Mucosa of rectum (tissue), 2 donors: ENCODE data around the gene GREB1.
"Not testable (repeated sequence)": the region's sequence is repeated elsewhere in the genome, so short reads cannot be mapped to it uniquely, and the experiment has no call there.

ENCODE experiments used
- H3K27ac ChIP-seq, 2 donors: one replicate each; pipeline ENCODE4 v1.7.0; 2013; ENCODE audit warnings: inconsistent platforms in 2 of 2, low read depth in 2 of 2, low read length in 2 of 2
- H3K27me3 ChIP-seq, 2 donors: one replicate each; pipeline ENCODE4 v1.7.0; 2013; ENCODE audit warnings: low read length in 2 of 2; ENCODE audit not compliant: control insufficient read depth in 2 of 2, insufficient read depth in 2 of 2
- H3K36me3 ChIP-seq, 2 donors: one replicate each; pipeline ENCODE4 v1.7.0; 2013; ENCODE audit warnings: low read length in 2 of 2; ENCODE audit not compliant: control insufficient read depth in 2 of 2, insufficient read depth in 2 of 2
- H3K4me1 ChIP-seq, 2 donors: one replicate each; pipeline ENCODE4 v1.7.0; 2013; ENCODE audit warnings: low read length in 2 of 2, mild to moderate bottlenecking in 1 of 2; ENCODE audit not compliant: control insufficient read depth in 2 of 2, insufficient read depth in 2 of 2
- H3K4me3 ChIP-seq, 2 donors: one replicate each; pipeline ENCODE4 v1.7.0; 2013; ENCODE audit warnings: low read length in 2 of 2
- H3K9ac ChIP-seq, 2 donors: one replicate each; pipeline ENCODE4 v1.7.0; 2013; ENCODE audit warnings: low read length in 2 of 2, low read depth in 1 of 2, mild to moderate bottlenecking in 1 of 2
- H3K9me3 ChIP-seq, 2 donors: one replicate each; pipeline ENCODE4 v1.7.0; 2013; ENCODE audit warnings: low read length in 2 of 2; ENCODE audit not compliant: control insufficient read depth in 2 of 2
- donor health status: healthy.
- donor health status: Normal muscosa, but diverticular disease.

GREB1 gene

DNA sequence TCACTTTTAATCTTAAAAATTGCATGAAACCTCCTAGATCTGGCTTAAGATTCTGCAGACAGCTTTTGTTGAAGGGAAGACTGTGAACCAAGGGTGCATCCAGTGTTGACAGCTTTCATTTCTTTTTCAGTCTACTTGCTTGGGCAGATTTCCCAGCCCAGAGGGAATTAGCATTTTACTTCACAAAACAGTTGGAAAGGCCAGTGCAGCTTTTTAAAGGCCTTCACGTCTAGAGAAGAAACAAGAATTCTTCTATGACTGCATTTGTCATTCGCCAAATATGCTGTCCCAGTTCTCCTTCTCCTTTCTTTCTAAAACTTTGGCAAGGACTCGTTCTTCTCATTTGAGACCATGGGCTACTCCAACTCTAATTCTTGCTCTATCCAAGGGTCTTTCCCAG is 118.7 kb downstream of the GREB1 start:
- H3K4me3 ChIP-seq, result no peak overlapping the region
- H3K27ac ChIP-seq, result no peak overlapping the region
- H3K27me3 ChIP-seq, result no peaks in the 10 kb centered on the region
- H3K36me3 ChIP-seq, result no peaks in the 10 kb centered on the region
- H3K9me3 ChIP-seq, result no peaks in the 10 kb centered on the region
- H3K4me1 ChIP-seq, result no peaks in the 10 kb centered on the region
- no peak overlapping the region for H3K9ac ChIP-seq

DNA sequence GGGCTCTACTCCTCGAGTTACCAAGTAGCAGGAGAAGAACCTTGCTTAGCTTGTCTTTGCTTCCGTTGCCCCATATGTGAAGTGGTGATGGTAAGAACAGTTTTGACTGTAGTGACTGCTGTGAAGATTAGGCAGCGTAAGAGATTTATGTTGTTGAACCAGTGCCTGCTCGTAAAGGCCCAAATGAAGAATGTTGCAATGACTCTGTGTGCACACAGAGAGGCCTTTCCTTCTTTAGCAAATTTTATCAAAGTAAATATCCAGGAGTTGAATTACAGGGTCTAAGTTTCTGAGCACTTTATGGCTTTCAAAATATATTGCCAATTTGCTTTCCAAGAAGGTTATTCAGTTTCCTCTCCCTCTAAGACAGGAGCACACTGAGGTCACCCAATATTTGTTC is 121.7 kb downstream of the GREB1 start:
- no peak overlapping the region for H3K27ac ChIP-seq

DNA sequence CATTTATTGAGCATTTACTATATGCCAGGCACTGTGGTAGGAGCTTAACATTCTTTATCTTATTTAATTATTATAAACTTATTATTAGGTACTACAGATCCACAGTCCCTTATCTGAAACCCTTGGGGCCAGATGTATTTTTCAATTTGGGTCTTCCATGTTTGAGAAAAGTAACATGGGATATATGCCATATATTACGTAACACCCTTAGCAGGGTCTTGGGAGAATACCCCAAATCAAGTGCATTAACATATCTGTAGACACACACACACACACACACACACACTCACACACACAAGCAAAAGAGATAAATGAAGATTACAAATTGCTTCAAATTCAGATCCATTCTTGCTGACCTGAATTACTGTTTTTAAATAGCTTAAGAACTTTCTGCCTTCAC is 122.4 kb downstream of the GREB1 start:
- H3K4me1 ChIP-seq, result no peaks in the 10 kb centered on the region
- H3K36me3 ChIP-seq, result no peaks in the 10 kb centered on the region
- no peak overlapping the region for H3K27ac ChIP-seq
- no peak overlapping the region for H3K9ac ChIP-seq
- no peaks in the 10 kb centered on the region for H3K9me3 ChIP-seq
- H3K4me3 ChIP-seq, result no peak overlapping the region
- H3K27me3 ChIP-seq, result no peaks in the 10 kb centered on the region

More for the DNA sequence above, 121.7 kb downstream of the GREB1 start:
- H3K4me1 ChIP-seq, result no peaks in the 10 kb centered on the region
- H3K4me3 ChIP-seq, result no peak overlapping the region
- no peaks in the 10 kb centered on the region for H3K27me3 ChIP-seq
- H3K36me3 ChIP-seq, result no peaks in the 10 kb centered on the region
- no peak overlapping the region for H3K9ac ChIP-seq
- H3K9me3 ChIP-seq, result no peaks in the 10 kb centered on the region

DNA sequence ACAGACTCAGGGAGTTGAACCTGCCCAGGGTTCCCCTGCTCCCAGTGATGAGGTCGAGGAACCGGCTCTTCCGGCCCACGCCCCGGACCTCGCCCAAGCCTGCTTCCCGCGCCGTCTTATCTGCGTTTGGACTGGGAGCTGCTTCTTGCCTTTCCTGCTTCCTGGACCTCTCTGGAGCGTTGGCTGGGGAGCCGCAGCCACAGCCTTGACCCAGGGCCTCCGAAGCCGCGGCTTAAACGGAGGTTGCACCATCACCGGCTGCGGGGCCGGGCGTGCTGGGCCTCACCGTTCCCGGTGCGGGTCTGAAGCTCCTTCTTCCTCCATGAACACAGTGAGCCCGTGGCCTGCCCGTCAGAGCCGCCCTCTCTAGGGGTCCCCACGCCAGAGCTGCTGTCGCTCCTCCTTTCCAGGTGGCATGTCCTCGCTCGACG is 122.8 kb downstream of the GREB1 start:
- Histone ChIP-seq H3K27me3 (no peaks in the 10 kb centered on the region), H3K4me3 (no peak overlapping the region), H3K9ac (no peak overlapping the region), H3K9me3 (no peaks in the 10 kb centered on the region), H3K27ac (no peak overlapping the region), H3K36me3 (no peaks in the 10 kb centered on the region), H3K4me1 (no peaks in the 10 kb centered on the region)

DNA sequence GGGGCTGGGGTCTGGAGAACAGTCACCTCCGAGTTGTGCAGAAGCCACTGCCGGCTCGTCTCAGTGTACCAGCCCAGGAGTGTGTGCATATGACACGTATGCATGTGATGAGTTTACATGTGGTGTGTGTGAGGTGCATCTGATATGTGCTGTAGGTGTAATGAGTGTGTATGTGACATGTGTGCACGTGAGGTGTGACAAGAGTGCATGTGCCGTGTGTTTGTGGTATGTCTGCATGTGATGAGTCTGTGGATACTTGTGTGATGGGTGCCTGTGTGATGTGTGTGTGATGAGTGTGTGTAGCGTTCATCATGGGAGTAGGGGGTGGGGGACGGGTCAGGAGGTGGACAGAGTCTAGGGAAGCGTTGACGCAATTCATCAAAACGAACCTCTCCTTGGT is 123.3 kb downstream of the GREB1 start:
- Histone ChIP-seq H3K4me1 (no peaks in the 10 kb centered on the region), H3K4me3 (no peak overlapping the region), H3K27ac (no peak overlapping the region), H3K27me3 (no peaks in the 10 kb centered on the region), H3K9ac (no peak overlapping the region), H3K36me3 (no peaks in the 10 kb centered on the region), H3K9me3 (no peaks in the 10 kb centered on the region)

DNA sequence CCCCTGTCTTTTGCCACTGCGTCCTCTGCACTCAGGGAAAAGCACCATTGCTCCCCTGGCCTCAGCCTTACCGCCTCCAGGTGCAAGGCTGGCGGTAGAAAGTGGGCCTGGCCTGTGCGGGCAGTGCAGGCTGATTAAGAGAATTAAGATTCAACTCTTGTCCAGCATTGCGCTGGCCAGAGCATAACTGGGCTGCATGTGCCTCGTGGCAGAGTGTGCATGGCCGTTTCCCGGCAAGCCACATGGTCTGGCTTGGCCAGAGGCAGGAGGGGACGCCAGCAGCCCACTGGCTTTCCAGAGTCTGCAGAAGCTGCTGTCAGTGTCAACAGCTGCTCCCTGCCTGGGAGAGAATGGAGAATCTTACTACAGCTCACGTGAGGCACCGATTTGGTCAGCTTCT is 123.8 kb downstream of the GREB1 start:
- H3K9me3 ChIP-seq, result no peaks in the 10 kb centered on the region
- H3K9ac ChIP-seq, result no peak overlapping the region
- no peaks in the 10 kb centered on the region for H3K27me3 ChIP-seq
- no peaks in the 10 kb centered on the region for H3K36me3 ChIP-seq
- no peaks in the 10 kb centered on the region for H3K4me1 ChIP-seq
- no peak overlapping the region for H3K27ac ChIP-seq
- no peak overlapping the region for H3K4me3 ChIP-seq

DNA sequence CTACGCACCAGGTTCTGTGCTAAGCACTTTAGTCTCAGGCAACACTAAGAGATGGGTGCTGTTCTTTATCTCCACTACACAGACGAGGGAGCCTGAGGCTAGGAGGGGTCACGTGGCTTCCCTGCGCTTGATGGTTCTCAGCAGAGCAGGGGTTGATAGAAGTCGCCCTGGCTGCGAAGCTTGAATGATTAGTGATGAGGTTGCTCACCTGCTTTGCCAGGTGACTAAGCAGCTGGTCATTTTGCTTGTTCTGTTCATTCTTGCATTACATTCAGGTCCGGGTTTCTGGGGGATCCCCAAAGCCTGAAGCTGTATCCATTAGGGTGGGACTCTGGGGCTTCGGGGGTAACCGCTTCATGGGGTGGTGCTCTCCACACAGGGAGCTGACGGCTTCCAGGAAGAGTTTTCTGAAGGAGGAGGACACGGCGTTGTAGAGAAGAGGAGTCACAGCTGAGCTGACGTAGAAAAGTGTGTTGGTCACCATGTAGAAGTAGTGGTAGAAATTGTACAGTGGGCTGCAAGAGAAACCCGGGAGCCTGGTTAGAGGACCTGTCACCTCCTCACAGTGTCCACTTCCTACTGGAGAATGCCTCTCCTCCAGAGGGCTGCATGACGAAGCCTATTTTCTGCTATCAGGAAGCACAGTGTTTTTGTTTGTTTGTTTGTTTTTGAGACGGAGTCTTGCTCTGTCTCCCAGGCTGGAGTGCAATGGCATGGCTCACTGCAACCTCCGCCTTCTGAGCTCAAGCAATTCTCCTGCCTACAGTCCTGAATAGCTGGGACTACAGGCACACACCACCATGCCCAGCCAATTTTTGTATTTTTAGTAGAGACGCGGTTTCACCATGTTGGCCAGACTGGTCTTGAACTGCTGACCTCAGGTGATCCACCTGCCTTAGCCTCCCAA is 124.6 kb downstream of the GREB1 start:
- Histone ChIP-seq H3K9me3 (no peaks in the 10 kb centered on the region), H3K27me3 (no peaks in the 10 kb centered on the region), H3K27ac (no peak overlapping the region), H3K36me3 (no peaks in the 10 kb centered on the region), H3K4me3 (no peak overlapping the region), H3K9ac (no peak overlapping the region), H3K4me1 (no peaks in the 10 kb centered on the region)

DNA sequence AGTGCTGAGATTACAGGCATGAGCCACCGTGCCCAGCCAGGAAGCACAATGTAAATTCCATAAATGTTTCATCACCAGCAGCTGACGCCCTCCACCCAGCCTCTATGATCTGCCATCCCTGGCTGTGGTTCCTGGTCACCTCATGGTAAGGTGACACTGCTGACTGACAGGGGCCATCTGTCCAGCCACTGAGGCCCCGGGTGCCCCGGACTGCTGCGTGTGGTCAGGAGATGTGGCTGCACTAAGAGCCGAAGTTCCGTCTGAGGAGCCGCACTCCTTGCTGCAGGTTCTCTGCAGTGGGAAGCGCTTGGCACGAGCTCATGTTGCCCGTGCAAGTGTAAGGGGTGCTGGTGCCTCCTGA is 125.2 kb downstream of the GREB1 start:
- Histone ChIP-seq H3K9me3 (no peaks in the 10 kb centered on the region), H3K36me3 (no peaks in the 10 kb centered on the region), H3K4me3 (no peak overlapping the region), H3K27ac (no peak overlapping the region), H3K4me1 (no peaks in the 10 kb centered on the region), H3K27me3 (no peaks in the 10 kb centered on the region), H3K9ac (no peak overlapping the region)

DNA sequence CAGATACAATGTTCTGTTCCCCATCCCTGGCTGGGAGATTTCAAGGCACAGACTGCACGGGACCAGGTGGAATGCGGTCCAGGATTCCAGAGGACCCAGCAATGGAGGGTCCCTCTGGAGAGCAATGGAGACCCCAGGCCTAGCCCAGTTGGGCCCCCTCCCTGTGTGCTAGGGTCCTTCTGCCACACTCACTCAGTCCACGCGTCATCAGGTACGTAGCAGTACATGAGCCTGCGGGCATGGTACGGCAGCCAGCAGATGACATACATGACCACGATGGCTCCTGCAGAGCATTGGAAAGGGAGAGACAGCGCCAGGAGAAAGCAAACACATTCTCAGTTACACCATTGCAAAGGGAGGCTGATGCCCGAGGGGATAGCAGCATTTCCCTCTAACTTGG is 126.0 kb downstream of the GREB1 start:
- Histone ChIP-seq H3K4me1 (no peaks in the 10 kb centered on the region), H3K4me3 (no peak overlapping the region), H3K9ac (no peak overlapping the region), H3K27me3 (no peaks in the 10 kb centered on the region), H3K9me3 (no peaks in the 10 kb centered on the region), H3K27ac (no peak overlapping the region), H3K36me3 (no peaks in the 10 kb centered on the region)

DNA sequence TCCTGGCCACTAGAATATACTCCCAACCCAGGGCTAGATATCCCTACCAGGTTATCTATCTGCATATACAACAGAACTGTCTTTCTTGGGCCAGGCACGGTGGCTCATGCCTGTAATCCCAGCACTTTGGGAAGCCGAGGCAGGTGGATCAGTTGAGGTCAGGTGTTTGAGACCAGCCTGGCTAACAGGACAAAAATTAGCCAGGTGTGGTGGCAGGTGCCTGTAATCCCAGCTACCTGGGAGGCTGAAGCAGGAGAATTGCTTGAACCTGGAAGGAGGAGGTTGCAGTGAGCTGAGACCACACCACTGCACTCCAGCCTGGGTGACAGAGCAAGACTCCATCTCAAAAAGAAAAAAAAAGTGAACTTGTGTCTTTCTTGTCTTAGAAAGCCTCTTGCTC is 126.6 kb downstream of the GREB1 start:
- H3K27me3 ChIP-seq, H3K4me1 ChIP-seq, H3K9ac ChIP-seq, H3K27ac ChIP-seq, H3K4me3 ChIP-seq, H3K36me3 ChIP-seq, H3K9me3 ChIP-seq: not testable (repeated sequence)
